ENCODE measurements around the gene CTNND2.
"Not testable (repeated sequence)": the region's sequence is repeated elsewhere in the genome, so short reads cannot be mapped to it uniquely, and the experiment has no call there.

Gene CTNND2

GRCh38 chr5:11371021-11371420 is 533.2 kb downstream of the CTNND2 start:
- no peak for DNase-seq

DNA sequence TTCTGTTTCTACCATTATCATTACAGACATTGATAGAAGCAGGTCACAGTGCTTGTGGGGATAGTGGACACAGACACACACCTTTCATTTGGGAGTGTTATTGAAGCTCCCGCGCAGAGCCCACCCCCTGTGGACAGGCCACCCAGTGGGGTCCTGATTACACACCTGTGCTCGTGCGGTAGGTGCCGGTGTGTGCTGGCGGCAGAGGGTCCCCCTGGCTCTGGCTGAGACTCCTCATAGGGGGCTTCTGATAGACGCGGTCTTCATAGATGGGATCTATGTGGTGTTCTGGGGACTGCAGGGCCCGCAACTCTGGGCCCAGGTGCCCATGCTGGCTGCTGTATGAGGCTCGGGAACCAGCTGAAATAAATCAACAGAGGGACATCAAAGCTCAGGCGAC is 539.7 kb downstream of the CTNND2 start:
- no peak for DNase-seq

GRCh38 chr5:11363631-11364178 is 540.5 kb downstream of the CTNND2 start:
- no peak for DNase-seq

DNA sequence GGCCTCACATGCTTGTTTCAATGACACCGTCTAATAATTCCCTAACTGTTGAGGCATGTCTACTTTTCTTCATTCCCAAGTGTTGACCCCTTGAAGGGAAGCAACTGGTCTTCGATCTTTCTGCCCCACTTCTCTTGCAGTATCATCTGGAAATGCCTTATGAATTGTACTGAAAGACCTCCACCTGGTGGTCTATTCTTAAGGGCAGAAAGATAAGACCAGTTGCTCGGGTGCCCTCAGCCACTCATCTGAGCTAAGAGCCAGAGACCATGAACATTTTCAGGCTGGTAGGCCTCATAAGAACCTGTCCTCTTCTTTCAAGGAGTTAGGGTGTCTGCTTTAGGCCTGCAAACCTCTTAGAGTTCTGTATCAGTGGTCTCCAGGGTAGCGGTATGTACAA is 542.5 kb downstream of the CTNND2 start:
- no peak for DNase-seq

GRCh38 chr5:11357928-11358327 is 546.3 kb downstream of the CTNND2 start:
- no peak for DNase-seq

- no peak for DNase-seq
Observed at GRCh38 chr5:11355491-11355890, 548.8 kb downstream of the CTNND2 start.

DNA sequence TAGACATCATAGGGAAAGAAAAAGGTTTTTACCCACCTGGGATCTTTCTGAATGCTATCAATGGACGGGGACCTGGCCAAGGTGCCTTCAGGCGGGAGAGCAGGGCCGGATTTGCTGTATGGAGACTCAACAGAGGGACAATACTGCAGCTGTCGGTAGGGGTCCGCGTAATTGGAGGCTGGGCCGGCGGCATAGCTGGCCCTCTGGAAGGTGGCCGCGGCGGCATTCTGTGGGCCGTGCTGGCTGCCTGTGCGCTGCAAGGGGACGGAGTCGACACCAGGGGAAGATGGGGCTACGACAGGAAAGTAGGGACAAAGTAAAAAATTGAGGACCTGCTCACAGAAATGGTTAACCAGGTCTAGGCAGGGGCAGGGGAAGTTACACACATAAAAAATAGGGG is 557.9 kb downstream of the CTNND2 start:
- DNase-seq = no peak

- DNase-seq = no peak
Observed at GRCh38 chr5:11335881-11336760, 568.1 kb downstream of the CTNND2 start.

DNA sequence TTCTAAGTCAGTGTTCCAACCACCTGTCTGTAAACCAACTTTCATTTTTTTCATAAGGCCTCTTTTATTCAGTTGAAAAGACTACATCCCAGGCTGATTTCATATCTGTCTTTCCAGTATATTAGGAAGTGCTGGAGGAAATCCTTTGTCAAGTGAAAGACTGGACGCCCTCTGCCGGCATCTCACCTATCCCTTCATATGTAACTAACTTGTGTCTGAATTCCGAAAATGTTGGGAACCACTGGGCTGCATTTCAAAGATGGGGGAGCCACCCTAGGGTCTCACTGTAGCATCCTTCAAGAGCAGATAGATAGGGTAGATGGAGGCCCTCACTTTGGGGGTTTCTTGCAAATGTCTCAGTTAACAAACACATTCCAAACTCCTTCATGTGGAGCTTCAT is 569.8 kb downstream of the CTNND2 start:
- DNase-seq = no peak

GRCh38 chr5:11329679-11330078 is 574.6 kb downstream of the CTNND2 start:
- no peak for DNase-seq

DNA sequence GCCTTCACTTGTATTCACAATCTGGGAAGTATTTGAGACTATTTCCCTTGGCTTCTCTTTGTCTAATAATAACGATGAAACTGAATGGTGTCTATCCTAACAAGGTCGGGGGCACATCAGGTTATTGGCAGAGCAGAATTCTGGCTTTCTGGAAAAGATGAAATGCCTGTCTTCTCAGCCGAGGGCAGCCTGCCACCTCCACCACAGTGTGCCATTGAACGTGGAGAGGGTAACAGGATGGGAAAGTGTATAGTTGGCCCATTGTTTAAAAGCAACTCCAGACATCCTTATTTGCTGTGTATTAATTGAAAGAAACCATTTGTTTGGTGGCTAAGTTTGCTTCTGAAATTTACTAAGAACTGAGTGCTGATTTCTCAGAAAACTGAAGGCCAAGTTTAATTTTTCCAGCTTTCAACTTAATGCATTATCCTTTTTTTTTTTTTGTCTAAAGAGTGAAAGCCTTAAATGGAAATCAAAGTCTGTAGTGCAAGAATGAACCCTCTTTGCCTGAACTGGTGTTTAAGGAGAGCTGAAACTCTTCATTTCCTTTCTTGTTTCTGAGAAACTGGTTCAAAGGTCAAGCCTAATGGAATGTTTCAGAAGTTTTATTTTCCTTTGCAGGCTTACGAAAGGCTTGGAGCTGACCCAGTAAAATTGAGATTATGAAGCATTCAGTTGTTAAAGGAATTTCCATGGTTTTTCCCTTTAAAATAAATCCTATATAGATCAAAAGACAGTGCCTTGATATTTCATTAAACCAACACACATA is 579.5 kb downstream of the CTNND2 start:
- no peak for DNase-seq

GRCh38 chr5:11323761-11324160 is 580.5 kb downstream of the CTNND2 start:
- no peak for DNase-seq

- no peak for DNase-seq
Observed at GRCh38 chr5:11322133-11322532, 582.1 kb downstream of the CTNND2 start.

GRCh38 chr5:11319836-11320580 is 584.2 kb downstream of the CTNND2 start:
- DNase-seq = no peak

GRCh38 chr5:11313694-11314093 is 590.6 kb downstream of the CTNND2 start:
- DNase-seq = not testable (repeated sequence)

DNA sequence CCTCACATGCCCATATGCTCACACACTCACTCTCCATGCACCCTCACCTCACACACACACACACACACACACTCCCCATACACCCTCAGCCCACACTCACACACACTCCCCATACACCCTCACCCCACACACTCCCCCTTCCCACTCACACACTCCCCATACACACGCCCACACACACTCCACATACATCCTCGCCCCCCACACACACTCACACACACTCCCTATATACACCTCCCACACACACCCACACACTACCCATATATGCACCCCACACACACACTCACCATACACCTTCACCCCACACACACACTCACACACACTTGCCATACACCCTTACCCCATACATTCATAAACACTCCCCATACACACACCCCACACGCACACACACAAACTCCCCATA is 592.5 kb downstream of the CTNND2 start:
- DNase-seq = no peak

DNA sequence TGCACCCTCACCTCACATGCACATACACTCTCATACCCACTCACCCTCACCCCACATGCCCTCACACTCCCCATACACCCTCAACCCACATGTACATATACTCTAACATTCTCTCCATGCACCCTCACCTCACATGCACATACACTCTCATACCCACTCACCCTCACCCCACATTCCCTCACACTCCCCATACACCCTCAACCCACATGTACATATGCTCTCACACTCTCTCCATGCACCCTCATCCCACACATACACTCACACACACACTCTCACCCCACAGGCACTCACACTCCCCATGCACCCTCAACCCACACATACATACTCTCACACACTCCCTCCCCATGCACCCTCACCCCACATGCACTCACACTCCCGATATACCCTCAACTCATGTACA is 593.0 kb downstream of the CTNND2 start:
- DNase-seq = no peak

GRCh38 chr5:11310158-11310557 is 594.1 kb downstream of the CTNND2 start:
- DNase-seq = no peak

GRCh38 chr5:11306365-11306764 is 597.9 kb downstream of the CTNND2 start:
- DNase-seq = no peak

DNA sequence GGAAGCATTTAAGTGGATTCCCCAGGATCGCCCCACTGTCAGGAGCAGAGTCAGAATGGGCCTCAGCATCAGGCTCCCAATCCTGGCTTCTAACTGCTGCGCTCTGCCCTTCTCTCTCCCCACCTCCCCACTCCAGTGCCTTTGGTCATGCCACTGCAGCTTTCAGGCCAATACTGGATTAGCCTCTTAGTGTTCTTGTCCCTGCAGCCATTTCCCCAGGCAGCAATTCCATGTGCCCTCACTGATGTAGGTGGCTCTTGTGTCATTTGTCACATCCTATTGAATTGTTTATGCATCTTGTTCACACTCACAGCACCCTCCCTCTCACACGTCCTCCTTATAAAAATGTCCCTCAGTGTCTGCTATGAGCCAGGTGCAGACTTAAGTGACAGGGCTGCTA is 599.0 kb downstream of the CTNND2 start:
- no peak for DNase-seq

GRCh38 chr5:11304641-11305040 is 599.6 kb downstream of the CTNND2 start:
- DNase-seq = no peak

GRCh38 chr5:11302663-11303062 is 601.6 kb downstream of the CTNND2 start:
- DNase-seq = no peak

DNA sequence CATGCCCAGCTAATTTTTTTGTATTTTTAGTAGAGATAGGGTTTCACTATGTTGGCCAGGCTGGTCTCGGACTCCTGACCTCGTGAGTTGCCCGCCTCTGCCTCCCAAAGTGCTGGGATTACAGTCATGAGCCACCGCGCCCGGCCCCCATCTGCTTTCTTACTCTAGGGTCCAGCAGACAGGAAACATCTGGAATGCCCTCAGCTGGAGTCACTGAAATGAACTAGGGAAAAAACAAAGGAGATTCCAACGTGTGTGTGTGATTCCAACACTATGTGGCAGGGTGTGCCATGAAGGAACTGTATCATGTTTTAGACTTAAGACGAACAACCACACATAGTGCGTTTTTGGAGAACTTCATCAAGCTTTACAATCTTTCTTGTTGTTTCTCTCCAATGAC is 603.1 kb downstream of the CTNND2 start:
- DNase-seq = no peak

All from activated CD4-positive, CD25-positive, alpha-beta regulatory T cell (primary cell).